ENCODE data around the gene LARP1.

GRCh38 chr5:154706416-154706815 is 48.8 kb upstream of the LARP1 start:
- no peak for TF ChIP-seq CTCF (IDR thresholded peaks at IDR 0.05; ENCODE audit: low read depth, low read length, poor library complexity, severe bottlenecking)
- no peak for TF ChIP-seq EZH2phosphoT487 (IDR thresholded peaks at IDR 0.05; ENCODE audit: borderline replicate concordance, low read length)
